Uterus (tissue), 2 donors: ENCODE data around the gene KCTD21.

Experiments used
- CTCF ChIP-seq, 4 experiments: fragments of 200-600 bp in 2 of 4; fragments of 450-650 bp in 2 of 4; sonication (generic) in 2 of 4; IDR thresholded peaks; one replicate each; pipeline ENCODE4 v1.5.1; 2016 to 2019; ENCODE audit warnings: antibody characterized with exemption in 4 of 4, mild to moderate bottlenecking in 2 of 4, moderate library complexity in 1 of 4
- POLR2A ChIP-seq, 2 donors: fragments of 450-650 bp; IDR thresholded peaks; one replicate each; pipeline ENCODE4 v1.6.1; 2016; ENCODE audit warnings: antibody characterized with exemption in 2 of 2, mild to moderate bottlenecking in 1 of 2, moderate library complexity in 1 of 2

GRCh38 chr11:78199653-78200015 lies 11.2 kb upstream of the KCTD21 start:
- TF ChIP-seq CTCF (IDR thresholded peaks at IDR 0.05) (no peak), POLR2A (IDR thresholded peaks at IDR 0.05) (no peak)
